Activated T-cell treated with anti-CD3 and anti-CD28 coated beads for 4 hours (primary cell): ENCODE results near the gene ZMYND8.

Experiments used
- DNase-seq: peaks from one replicate; pipeline ENCODE4 v3.0.0-alpha.2; 2020

ZMYND8 gene

DNA sequence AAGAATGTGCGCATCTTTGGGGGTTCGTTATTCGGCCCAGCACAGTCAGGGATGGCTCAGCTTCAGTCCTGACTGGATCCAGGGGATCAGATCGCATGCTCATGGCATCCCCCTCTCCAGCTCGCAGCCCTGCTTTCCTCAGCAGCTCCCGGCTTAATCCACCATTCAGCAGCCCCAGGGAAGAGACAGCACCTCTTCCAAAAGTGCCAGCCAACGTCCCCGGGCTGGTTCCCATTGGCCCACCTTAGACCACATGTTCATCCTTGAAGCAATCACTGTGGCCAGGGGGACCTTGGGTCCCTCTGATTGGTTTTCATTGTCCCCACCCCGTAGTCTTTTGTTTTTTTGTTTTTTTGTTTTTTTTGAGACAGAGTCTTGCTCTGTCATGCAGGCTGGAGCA, 188.7 kb downstream of the ZMYND8 start:
- no peak for DNase-seq

DNA sequence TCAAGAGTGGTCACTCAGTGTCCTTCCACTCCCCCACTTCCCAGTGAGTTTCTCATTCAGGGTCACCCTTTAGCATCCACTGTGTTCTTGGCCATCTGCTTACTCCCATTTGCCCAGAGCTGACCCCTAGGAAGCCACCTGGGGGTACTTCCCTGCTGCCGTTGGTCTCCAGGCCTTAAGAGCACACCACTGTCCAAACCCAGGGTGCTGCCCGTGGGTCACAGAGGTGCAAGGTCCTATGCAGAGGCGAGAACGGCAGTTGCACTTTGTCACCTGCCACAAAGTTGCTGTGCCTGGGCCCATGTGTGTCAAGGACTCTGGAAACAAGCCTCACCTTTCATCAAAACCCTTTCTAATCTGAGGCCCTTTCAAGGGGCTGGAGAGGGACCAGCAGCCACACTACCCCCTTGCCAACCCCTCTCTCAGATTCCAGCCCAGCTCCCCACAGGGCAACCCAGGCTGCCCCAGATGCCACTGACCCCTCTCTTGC, 191.1 kb downstream of the ZMYND8 start:
- no peak for DNase-seq

- no peak for DNase-seq
These were observed 192.4 kb downstream of the ZMYND8 start for GRCh38 chr20:47164140-47164539.

GRCh38 chr20:47161411-47161810, 195.1 kb downstream of the ZMYND8 start:
- no peak for DNase-seq

GRCh38 chr20:47160992-47161391, 195.5 kb downstream of the ZMYND8 start:
- DNase-seq = no peak

DNA sequence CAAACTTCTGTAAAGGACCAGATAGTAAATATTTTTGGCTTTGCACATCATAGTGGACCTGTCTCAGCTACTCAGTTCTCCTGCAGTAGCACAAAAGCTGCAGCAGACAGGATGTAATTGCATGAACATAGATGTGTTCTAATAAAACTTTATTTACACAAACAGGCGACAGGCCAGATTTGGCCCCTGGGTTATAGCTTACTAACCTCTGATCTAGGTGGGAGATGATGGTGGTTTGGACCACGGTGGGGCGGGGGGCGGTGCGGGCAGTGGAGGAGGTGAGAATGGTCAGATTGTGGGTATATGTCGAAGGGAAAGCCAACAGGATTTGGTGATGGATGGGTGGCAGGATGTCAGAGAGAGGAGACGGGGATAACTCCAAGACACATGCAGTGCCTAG, 196.3 kb downstream of the ZMYND8 start:
- DNase-seq = no peak
